Bone marrow (tissue), 2 donors: Measurements from ENCODE around the gene EFCAB10.
"Not testable (repeated sequence)": the region's sequence is repeated elsewhere in the genome, so short reads cannot be mapped to it uniquely, and the experiment has no call there.

ENCODE experiments used
- DNase-seq, 2 donors: peaks; one replicate each; lab custom pipeline; 2025; lab: John Stamatoyannopoulos, UW

Gene EFCAB10

DNA sequence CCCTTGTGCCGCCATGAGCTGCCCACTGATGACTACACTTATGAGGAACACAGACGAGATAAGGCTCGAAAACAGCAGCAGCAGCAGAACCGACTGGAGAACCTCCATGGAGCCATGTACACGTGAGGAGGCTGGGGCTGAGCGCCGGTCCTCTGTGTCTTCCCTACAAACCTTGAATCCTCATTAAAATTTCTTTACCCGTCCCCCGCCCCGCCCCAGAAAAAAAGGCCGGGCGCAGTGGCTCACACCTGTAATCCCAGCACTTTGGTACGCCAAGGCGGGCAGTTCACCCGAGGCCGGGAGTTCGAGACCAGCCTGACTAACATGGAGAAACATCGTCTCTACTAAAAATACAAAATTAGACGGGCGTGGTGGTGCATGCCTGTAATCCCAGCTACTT, 50.7 kb downstream of the EFCAB10 start:
- no peak for DNase-seq

DNA sequence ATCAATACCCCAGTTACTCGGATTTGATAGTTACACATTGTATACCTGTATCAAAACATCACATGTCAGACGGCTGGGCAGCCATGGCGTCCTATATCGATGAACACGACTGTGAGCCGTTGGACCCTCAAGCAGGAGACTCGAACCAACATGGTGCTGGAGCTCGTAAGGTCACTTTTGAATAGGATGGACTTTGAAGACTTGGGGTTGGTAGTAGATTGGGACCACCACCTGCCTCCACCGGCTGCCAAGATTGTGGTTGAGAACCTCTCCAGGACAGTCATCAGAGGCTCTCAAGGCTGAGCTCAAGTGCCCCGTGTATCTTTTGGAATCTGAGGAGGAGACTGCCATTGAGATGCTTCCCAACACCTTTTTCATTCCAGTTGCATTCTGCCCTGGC, 51.2 kb downstream of the EFCAB10 start:
- DNase-seq = no peak

GRCh38 chr7:105527737-105528136, 53.6 kb downstream of the EFCAB10 start:
- DNase-seq = not testable (repeated sequence)

DNA sequence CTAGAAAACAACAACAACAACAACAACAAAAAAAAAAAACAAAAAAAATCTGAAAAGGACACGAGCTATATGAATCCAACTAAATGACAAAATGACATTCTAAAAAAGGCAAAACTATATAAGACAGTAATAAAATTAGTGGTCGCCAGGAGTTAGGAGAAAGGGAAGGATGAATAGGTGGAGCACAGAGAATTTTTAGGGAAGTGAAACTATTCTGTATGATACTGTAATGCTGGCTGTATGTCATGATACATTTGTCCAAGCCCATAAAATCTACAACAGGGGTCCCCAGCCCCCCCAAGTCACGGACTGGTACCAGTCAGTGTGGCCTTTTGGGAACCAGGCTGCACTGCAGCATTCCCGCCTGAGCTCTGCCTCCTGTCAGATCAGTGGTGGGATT, 56.5 kb downstream of the EFCAB10 start:
- no peak for DNase-seq

- not testable (repeated sequence) for DNase-seq
These were observed 56.9 kb downstream of the EFCAB10 start for GRCh38 chr7:105524423-105524822.

DNA sequence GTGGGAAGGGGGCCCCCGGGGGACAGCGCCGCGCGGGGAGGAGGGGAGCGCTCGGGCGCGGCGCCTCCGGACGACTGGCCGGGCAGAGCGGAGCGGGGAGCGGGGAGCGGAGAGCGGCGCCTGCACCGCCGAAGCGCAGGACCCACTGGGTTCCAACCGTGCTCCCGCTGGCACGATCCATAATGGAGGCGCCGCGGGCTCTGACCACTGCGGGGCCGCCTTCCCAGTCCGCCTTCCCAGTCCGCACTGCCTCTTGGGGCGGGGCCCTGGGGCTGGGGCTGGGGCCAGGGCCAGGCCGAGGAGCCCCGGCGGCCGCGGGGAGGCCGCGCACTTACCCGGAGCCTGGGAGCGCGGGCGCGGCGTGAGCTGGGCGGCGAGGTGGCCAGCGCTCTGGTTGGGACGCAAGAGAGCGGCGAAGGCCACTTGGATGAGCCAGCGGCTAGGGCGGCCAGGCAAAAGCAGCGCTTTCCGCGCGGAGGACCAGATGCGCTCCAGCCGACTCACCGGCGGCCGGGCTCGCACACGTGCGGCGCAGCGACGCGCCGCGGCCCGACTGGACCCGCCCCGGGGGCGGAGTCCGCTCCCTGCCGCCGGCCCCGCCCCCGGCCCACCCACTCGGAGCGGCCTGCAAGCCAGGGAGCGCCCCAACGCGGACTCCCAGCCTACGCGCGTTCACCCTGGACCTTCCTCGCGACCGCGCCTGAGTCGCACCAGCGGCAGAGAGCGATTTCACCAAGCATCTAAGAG, 59.4 kb downstream of the EFCAB10 start, which contains the start of gene PUS7:
PUS7 (minus strand) TSS at position 555 of the 747 bp plus-strand sequence. CDS start 13,759 bp downstream, outside the sequence.
- peak; percentile 57 to 74 for DNase-seq

DNA sequence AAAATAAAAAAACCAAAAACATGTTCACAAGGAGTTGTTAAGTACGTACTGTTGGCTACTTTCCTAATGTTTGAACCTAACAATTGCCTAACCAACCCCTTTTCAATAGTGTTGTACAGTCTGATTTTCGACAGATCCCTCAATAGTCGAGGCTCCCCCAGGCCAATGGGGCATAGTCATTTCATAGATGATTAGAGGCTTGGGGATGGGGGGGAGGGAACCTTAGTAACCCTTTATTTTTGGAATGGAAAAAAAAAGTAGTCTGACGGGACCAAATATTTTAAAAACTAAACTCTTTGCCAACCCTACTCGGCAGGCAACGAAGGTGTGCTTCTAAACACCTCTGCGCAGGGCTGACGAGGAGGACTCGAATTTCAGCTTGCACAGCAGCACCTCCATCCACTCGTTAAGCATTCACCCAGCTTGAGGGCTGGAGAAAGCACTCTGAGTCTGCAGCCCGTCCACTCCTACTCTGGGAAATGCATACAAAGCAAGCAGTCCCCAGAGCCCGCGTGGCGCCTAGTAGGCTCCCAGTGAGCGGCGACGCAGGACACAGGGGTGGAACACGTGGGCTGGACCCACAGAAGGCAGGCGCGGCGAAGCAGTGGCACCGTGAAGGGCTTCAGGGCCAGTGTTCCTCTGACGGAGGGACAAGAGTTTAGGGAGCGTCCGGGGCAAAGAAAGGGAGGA, 60.1 kb downstream of the EFCAB10 start:
- no peak for DNase-seq

DNA sequence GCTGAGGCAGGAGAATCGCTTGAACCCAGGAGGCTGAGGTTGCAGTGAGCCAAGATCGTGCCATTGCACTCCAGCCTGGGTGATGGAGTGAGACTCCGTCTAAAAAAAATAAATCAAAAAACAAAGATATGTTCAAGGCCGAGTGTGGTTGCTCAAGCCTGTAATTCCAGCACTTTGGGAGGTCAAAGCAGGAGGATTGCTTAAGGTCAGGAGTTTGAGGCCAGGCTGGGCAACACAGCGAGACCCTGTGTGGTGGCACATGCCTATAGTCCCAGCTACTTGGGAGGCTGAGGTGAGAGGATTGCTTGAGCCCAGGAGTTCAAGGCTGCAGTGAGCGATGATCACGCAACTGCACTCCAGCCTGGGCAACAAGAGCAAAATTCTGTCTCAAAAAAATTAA, 60.7 kb downstream of the EFCAB10 start:
- DNase-seq = not testable (repeated sequence)

GRCh38 chr7:105519353-105519752, 61.9 kb downstream of the EFCAB10 start:
- no peak for DNase-seq

- DNase-seq = not testable (repeated sequence)
These were observed 65.7 kb downstream of the EFCAB10 start for GRCh38 chr7:105515610-105516009.
